Measurements from ENCODE around the gene SH3RF3. TPM values are rescaled to one million over a fixed set of nuclear protein-coding genes. Genes with fewer than 3 reads are reported as not detected.

Gene SH3RF3
- total and polyA plus RNA-seq, 2 of the 13 experiments (the other 11 are each of a cell fraction or from before 2014, with no cell fraction given): 0.04 TPM; not detected in 1

DNA sequence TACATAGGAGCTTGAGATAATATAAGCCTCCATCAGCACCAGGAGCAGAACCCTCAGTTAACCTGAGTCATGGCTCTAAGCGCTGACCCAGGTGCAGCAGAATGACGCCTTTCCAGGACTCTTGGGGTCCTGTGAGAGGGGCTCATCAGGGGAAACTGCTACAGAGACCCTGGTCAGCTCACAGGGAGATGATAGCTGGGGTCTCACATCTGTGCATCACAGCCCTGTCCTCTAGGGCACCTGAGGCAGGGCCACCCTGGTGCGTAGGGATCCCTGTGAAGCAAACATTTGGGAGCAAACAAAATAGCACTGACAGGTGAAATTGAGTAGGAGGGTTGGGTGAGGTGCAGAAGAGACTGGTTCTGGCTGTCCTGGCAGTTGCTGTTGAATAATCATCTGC is 219.2 kb downstream of the SH3RF3 start:
- DNase-seq (ENCODE audit: low spot score): no peak

More for the DNA sequence above, 219.2 kb downstream of the SH3RF3 start:
- FAIRE-seq (no peak), ATAC-seq (no peak)
- no TSS peak for BruUV-seq (replicated peaks)
- in situ Hi-C loops (cut with HindIII; ENCODE audit: extremely low pct_ligation_motif_present, low pct_unique_long_range_greater_than_20kb) (no loop called here), intact Hi-C loops (cut with micrococcal nuclease; ENCODE audit: unreplicated experiment) (no loop called here)
- Histone ChIP-seq H3K27ac (ENCODE audit: extremely low read length, insufficient read depth, low read length) (no peak overlapping the region), H3K9ac (ENCODE audit: insufficient read depth, low read depth, low read length) (no peak overlapping the region), H3K4me1 (ENCODE audit: insufficient read depth, low read length) (no peaks in the 10 kb centered on the region), H3K27me3 (ENCODE audit: control insufficient read depth in 1 of 2, insufficient read depth in 2 of 2, low read length in 2 of 2) (peaks cover 7 to 24% of the 10 kb centered on the region in 2 experiments; a peak in 4 of 5 replicates), H3K79me2 (ENCODE audit: insufficient read depth, low read length) (no peaks in the 10 kb centered on the region), H4K20me1 (ENCODE audit: insufficient read depth, low read length) (no peaks in the 10 kb centered on the region), H3K36me3 (replicated peaks in 1 of 2; ENCODE audit: control insufficient read depth in 1 of 2, insufficient read depth in 2 of 2, low read length in 2 of 2) (no peaks in the 10 kb centered on the region), H2AFZ (ENCODE audit: low read length) (no peak overlapping the region), H3K9me3 (ENCODE audit: low read length) (no peaks in the 10 kb centered on the region), H3K4me3 (replicated peaks in 1 of 3; ENCODE audit: insufficient read depth in 1 of 3, low read depth in 2 of 3, low read length in 3 of 3) (no peak overlapping the region), H3K4me2 (ENCODE audit: low read depth, low read length) (no peak overlapping the region)
- ChIA-PET POLR2A (no interaction called here), CTCF (ENCODE audit: low intra/inter-chr PET ratio, low total read pairs) (no interaction called here)
- 42% methylated on average over 3 of the region's 3 CpGs for WGBS (ENCODE audit: low lambda C conversion rate)
- TF ChIP-seq HMG20A (CRISPR knock-in tag; IDR thresholded peaks at IDR 0.05; ENCODE audit: borderline replicate concordance): no peak
- TF ChIP-seq, protein P1, sequence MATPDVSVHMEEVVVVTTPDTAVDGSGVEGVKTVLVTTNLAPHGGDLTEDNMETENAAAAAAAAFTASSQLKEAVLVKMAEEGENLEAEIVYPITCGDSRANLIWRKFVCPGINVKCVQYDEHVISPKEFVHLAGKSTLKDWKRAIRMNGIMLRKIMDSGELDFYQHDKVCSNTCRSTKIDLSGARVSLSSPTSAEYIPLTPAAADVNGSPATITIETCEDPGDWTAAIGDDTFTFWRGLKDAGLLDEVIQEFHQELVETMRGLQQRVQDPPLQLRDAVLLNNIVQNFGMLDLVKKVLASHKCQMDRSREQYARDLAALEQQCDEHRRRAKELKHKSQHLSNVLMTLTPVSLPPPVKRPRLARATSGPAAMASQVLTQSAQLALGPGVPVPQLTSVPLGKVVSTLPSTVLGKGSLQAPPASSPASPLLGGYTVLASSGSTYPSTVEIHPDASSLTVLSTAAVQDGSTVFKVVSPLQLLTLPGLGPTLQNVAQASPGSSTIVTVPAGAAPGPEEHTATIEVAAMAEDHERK (CRISPR knock-in tag; IDR thresholded peaks at IDR 0.05; ENCODE audit: low read depth): no peak
- TF ChIP-seq, protein P2, sequence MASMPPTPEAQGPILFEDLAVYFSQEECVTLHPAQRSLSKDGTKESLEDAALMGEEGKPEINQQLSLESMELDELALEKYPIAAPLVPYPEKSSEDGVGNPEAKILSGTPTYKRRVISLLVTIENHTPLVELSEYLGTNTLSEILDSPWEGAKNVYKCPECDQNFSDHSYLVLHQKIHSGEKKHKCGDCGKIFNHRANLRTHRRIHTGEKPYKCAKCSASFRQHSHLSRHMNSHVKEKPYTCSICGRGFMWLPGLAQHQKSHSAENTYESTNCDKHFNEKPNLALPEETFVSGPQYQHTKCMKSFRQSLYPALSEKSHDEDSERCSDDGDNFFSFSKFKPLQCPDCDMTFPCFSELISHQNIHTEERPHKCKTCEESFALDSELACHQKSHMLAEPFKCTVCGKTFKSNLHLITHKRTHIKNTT (CRISPR knock-in tag; IDR thresholded peaks at IDR 0.05): no peak
- no peak for TF ChIP-seq NFE2 (CRISPR knock-in tag; IDR thresholded peaks at IDR 0.05)
- no peak for TF ChIP-seq SRSF9 (IDR thresholded peaks at IDR 0.05; ENCODE audit: borderline replicate concordance, insufficient read depth, low read depth, low read length, poor library complexity, severe bottlenecking)
- TF ChIP-seq FLYWCH1 (CRISPR knock-in tag; IDR thresholded peaks at IDR 0.05): no peak
- no peak for TF ChIP-seq SRF (IDR thresholded peaks at IDR 0.05; ENCODE audit: low read depth, low read length)
- TF ChIP-seq, protein P3, sequence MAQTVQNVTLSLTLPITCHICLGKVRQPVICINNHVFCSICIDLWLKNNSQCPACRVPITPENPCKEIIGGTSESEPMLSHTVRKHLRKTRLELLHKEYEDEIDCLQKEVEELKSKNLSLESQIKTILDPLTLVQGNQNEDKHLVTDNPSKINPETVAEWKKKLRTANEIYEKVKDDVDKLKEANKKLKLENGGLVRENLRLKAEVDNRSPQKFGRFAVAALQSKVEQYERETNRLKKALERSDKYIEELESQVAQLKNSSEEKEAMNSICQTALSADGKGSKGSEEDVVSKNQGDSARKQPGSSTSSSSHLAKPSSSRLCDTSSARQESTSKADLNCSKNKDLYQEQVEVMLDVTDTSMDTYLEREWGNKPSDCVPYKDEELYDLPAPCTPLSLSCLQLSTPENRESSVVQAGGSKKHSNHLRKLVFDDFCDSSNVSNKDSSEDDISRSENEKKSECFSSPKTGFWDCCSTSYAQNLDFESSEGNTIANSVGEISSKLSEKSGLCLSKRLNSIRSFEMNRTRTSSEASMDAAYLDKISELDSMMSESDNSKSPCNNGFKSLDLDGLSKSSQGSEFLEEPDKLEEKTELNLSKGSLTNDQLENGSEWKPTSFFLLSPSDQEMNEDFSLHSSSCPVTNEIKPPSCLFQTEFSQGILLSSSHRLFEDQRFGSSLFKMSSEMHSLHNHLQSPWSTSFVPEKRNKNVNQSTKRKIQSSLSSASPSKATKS (CRISPR knock-in tag; IDR thresholded peaks at IDR 0.05): no peak
- TF ChIP-seq, protein P4, sequence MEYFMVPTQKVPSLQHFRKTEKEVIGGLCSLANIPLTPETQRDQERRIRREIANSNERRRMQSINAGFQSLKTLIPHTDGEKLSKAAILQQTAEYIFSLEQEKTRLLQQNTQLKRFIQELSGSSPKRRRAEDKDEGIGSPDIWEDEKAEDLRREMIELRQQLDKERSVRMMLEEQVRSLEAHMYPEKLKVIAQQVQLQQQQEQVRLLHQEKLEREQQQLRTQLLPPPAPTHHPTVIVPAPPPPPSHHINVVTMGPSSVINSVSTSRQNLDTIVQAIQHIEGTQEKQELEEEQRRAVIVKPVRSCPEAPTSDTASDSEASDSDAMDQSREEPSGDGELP (IDR thresholded peaks at IDR 0.05; ENCODE audit: borderline replicate concordance, low read depth): no peak
- no peak for TF ChIP-seq EED (CRISPR knock-in tag; IDR thresholded peaks at IDR 0.05)
